ENCODE results near the gene SOWAHA.

SOWAHA gene

GRCh38 chr5:132777209-132778069, 35.7 kb upstream of the SOWAHA start, which contains the start of gene SEPTIN8:
SEPTIN8 (minus strand) TSS chr5:132777239; CDS start chr5:132777137, 102 bp downstream.
- H3K4me3 ChIP-seq (ENCODE audit: low read depth, low read length), result peak within 1 kb of the TSS; percentile 65
- no peak for TF ChIP-seq CTCF (IDR thresholded peaks at IDR 0.05; ENCODE audit: borderline replicate concordance, insufficient read depth, low read depth, low read length)

- TF ChIP-seq CTCF (IDR thresholded peaks at IDR 0.05; ENCODE audit: borderline replicate concordance, insufficient read depth, low read depth, low read length), result no peak
- no peak overlapping the region for H3K4me3 ChIP-seq (ENCODE audit: low read depth, low read length)
These were observed 35.0 kb upstream of the SOWAHA start for GRCh38 chr5:132778129-132778528.

GRCh38 chr5:132778856-132779255, 34.2 kb upstream of the SOWAHA start:
- H3K4me3 ChIP-seq (ENCODE audit: low read depth, low read length), result no peak overlapping the region
- no peak for TF ChIP-seq CTCF (IDR thresholded peaks at IDR 0.05; ENCODE audit: borderline replicate concordance, insufficient read depth, low read depth, low read length)

- H3K4me3 ChIP-seq (ENCODE audit: low read depth, low read length), result no peak overlapping the region
- TF ChIP-seq CTCF (IDR thresholded peaks at IDR 0.05; ENCODE audit: borderline replicate concordance, insufficient read depth, low read depth, low read length), result no peak
These were observed 33.1 kb upstream of the SOWAHA start for GRCh38 chr5:132779961-132780360.

- TF ChIP-seq CTCF (IDR thresholded peaks at IDR 0.05; ENCODE audit: borderline replicate concordance, insufficient read depth, low read depth, low read length), result no peak
These were observed 32.5 kb upstream of the SOWAHA start for GRCh38 chr5:132780577-132780976.

GRCh38 chr5:132781029-132781428, 32.1 kb upstream of the SOWAHA start:
- no peak overlapping the region for H3K4me3 ChIP-seq (ENCODE audit: low read depth, low read length)
- TF ChIP-seq CTCF (IDR thresholded peaks at IDR 0.05; ENCODE audit: borderline replicate concordance, insufficient read depth, low read depth, low read length), result no peak

More at GRCh38 chr5:132780577-132780976, 32.5 kb upstream of the SOWAHA start:
- H3K4me3 ChIP-seq (ENCODE audit: low read depth, low read length), result no peak overlapping the region

GRCh38 chr5:132782101-132782500, 31.0 kb upstream of the SOWAHA start:
- H3K4me3 ChIP-seq (ENCODE audit: low read depth, low read length), result no peak overlapping the region
- TF ChIP-seq CTCF (IDR thresholded peaks at IDR 0.05; ENCODE audit: borderline replicate concordance, insufficient read depth, low read depth, low read length), result no peak

Measured in GM12875 (cell line).